ENCODE measurements around the gene SERPINB6.
"Not testable (repeated sequence)": the region's sequence is repeated elsewhere in the genome, so short reads cannot be mapped to it uniquely, and the experiment has no call there.

Gene SERPINB6

DNA sequence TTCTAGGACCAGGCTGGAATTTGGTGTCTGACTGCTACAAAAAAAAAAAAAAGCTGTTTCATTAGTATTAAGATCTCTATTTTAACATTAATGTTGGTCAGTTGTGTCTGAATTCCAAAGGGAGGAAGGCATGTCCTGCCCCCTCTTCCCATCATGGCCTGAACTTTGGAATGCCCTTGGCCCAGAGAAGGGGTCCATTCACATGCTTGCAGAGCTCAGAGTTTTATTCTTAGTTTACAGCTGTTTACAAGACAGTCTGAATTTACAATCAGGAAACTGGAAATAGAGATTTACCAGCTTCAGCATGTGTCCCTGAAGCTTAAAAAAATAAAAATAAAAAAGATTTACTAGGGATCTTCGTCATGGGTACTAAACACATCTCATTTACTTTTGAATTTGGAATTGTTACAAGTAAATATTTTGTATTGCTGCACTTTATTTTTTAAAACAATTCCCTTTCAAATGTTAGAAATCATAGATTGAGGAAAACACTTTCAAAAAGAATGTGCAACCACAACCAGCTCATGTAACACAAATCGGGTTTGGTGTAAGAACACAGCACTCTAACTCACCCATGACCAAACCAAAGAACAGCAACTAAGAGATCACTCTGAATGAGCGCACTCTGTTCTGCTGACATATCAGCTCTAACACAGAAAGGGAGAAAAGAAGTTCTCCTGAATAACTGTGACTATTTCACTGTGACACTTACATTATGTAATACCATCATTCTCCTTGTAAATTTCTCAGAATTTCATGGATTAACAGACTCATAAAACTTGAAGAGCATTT, 6.6 kb upstream of the SERPINB6 start:
- no peak for DNase-seq (ENCODE audit: low spot score)

DNA sequence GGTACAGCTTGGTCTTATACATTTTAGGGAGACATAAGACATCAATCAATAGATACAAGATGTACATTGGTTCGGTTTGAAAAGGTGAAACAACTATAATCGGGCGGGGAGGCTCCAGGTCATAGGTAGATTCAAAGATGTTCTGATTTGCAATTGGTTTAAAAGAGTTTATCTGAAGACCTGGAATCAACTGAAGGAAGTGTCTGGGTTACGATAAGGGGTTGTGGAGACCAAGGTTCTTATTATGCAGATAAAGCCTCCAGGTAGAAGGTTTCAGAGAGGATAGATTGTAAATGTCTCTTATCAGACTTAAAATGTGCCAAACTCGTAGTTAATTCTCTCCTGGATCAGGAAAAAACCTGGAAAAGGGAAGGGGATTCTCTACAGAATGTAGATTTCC, 5.9 kb upstream of the SERPINB6 start:
- DNase-seq (ENCODE audit: low spot score), result no peak

DNA sequence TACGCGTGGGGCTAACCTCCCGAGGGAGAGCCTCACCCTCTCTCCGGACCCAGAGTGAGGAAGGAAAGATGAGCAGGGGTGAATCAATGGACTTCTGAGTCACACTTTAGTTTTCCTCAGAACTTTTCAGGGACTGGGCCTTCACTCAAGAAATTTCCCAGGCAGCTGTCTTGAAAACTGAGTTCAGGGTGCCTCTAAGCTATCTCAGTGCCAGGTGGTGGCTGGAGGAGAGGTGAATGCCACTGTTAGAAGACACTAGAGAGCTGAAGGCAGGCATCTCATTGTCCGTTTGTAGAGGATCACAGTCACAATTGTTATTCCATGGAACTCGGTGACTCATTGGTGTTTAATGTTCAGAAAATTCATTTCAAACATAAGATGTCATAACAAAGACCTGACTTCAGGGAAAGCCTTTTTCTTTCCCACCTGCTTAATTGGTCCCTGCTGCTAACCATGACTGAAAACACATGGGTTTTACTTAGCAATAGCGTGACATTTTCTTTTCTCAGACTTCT, 5.3 kb upstream of the SERPINB6 start:
- DNase-seq (ENCODE audit: low spot score), result peak; percentile 69

DNA sequence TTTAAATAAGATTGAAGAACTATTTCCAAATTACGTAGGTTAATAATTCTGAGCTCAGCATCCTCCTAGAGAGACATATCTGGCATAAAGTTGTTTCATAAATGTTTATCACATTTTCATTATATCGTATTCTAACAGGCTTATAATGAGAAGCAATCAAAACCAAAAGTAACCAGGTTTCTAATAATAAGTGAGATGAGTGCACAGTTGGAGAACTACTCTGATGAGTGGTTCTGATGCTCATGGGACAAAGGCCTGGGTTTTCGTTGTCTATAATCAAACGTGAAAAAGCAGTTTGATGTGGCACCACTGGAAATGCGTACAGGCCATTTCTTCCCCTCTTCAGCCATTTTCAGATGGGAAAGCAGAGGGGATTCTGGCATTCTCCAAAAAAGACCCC, 4.7 kb upstream of the SERPINB6 start:
- DNase-seq (ENCODE audit: low spot score), result no peak

DNA sequence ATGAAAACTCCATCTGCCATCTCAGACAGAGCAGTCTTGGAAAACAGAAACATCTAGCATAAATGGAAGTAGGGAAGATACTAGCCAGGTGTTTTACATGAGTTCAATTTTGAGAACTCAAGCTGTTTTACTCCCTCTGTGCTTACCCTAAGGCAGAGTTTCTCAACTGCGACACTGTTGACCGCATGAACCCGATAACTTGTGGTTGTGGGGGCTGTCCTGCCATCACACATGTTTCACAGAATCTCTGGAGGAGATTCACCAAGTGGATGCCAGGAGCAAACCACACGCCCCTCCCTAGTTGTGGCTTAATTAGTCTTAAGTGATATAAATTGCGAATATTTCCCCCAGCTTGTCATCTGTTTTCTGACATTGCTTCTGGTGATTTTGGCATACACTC, 2.3 kb upstream of the SERPINB6 start:
- no peak for DNase-seq (ENCODE audit: low spot score)

DNA sequence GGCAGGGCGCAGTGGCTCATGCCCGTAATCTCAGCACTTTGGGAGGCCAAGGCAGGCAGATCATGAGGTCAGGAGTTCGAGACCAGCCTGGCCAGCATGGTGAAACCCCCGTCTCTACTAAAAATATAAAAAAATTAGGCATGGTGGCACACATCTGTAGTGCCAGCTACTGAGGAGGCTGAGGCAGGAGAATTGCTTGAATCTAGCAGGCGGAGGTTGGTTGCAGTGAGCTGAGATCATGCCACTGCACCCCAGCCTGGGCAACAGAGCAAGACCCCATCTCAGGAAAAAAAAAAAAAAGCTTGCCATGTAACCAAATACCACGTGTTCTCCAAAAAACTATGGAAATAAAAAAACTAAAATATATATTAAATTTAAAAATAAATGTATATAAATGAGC, 1.8 kb upstream of the SERPINB6 start:
- DNase-seq (ENCODE audit: low spot score), result not testable (repeated sequence)

DNA sequence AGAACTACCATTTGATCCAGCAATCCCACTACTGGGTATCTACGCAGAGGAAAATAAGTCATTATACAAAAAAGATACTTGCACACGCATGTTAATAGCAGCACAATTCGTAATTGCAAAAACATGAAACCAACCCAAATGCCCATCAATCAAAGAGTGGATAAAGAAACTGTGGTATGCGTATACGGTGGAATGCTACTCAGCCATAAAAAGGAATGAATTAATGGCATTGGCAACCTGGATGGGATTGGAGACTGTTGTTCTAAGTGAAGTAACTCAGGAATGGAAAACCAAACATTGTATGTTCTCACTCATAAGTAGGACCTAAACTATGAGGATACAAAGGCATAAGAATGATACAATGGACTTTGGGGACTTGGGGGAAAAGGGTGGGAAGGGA, 1.3 kb upstream of the SERPINB6 start:
- not testable (repeated sequence) for DNase-seq (ENCODE audit: low spot score)

DNA sequence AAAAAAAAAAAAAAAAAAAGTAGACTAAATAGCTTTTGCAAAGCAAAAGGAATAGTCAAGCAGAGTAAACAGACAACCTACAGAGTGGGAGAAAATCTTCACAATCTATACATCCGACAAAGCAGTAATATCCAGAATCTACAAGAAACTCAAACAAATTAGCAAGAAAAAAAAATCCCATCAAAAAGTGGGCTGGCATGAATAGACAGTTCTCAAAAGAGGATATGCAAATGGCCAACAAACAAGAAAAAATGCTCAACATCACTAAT, 786 bp upstream of the SERPINB6 start:
- DNase-seq (ENCODE audit: low spot score), result not testable (repeated sequence)

DNA sequence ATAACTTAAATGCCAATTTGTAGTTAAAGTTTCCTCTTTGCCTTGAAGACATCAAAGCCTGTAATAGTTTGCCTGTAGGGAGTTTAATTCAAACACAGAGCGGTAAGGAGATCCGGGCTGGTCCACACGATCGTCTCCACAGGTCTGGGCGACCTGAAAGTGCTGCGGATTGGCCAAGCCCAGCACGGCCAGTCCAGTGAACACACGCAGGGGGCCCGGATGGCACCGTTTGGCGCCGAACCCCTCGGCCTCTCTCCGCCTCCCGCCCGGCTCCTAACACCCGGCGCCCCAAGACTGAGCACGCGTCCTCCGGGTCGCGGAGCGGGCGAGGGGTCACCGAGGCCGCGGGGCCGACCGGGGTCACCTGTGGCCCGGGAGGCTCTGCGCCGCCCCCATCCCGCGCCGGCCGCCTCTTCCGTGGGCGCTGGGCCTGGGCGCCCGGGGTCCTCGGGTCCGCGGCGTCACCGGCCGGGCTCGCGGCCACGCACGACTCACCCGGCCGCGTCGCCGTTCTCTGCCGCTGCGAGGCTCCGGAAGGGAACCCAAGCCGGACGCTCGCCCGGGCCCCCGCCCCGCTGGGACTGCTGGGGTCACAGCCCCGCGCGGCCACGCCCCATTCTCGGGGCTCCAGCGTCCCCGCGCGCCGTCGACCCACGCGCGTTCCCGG, 481 bp downstream of the SERPINB6 start:
- peak; percentile 61 for DNase-seq (ENCODE audit: low spot score)

DNA sequence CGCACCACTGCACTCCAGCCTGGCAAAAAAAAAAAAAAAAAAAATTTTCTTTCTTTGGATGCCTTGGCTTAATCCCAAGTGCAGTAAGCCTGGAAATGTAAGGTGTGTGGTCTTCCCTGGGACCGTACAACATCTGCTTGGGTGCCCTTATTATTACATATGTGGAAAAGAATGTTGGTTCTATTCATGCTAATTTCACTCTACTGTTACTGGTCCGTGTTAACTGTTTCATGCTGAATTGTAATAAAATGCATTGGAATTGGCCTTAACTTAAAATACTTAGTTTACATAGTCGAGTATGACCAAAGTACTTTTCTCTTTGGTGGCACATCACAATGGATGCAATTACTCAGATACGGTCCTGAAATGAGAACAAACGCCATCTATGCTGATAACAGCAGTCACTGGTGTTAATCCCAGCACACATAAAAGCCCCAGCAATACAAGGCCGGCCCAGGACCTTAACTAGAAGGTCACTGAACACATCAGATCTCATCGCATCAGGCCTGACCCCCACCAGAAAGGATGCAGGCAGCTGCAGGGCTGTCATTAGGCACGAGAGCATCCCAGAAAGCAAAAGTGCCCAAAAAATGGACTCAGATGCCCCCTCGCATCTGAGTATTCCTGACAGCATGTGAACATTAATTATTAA, 1.2 kb downstream of the SERPINB6 start:
- peak; percentile 74 for DNase-seq (ENCODE audit: low spot score)

DNA sequence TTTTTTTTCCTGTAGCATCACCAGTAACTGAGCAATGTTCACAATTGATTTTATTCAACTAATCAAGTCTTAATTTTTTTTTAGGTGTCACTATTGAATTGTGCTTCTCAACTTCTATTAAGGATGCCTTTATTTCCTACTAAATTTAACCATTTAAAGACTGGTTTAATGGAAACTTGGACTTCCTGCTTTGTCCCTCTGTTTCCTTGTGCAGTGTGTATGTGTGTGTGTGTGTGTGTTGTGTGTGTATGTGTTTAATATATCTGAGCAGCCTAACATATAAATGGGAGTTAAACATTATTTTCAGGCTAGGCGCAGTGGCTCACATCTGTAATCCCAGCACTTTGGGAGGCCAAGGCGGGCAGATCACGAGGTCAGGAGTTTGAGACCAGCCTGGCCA, 1.8 kb downstream of the SERPINB6 start:
- DNase-seq (ENCODE audit: low spot score), result no peak

DNA sequence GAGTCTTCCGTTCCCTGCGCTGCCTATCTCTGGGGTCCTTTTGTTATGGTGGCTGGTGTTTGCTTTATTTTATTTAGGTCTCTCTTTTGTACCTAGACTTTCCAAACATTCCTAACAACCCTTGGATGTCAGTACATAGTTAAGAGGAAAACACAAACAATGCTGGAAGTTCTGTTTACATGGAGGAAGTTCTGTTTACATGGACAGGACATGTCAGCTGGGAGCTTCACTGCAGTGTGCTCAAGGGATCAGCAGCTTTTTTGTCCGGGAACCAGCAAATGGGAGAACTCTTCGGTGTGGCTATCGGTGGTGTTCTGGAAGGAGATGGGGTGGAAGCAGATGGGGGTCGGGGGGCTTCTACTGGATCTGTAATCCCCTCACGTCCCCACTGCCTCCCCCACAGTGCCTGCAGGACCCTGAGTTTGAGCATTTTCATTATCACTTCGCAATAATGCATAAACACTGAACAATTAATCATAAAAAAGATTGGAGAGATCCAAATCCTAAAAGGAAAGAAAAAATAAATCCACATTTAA, 2.7 kb downstream of the SERPINB6 start:
- DNase-seq (ENCODE audit: low spot score), result no peak

DNA sequence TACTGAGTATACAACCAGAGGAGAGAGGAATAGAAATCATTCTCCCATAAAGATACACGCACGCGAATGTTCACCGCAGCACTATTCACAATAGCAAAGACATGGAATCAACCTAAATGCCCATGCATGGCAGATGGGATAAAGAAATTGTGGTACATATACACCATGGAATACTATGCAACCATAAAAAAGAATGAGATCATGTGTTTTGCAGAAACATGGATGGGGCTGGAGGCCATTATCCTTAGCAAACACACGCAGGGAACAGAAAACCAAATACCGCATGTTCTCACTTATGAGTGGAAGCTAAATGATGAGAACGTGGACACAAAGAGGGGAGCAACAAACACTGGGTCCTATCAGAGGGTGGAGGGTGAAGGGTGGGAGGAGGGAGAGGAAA, 3.4 kb downstream of the SERPINB6 start:
- no peak for DNase-seq (ENCODE audit: low spot score)

DNA sequence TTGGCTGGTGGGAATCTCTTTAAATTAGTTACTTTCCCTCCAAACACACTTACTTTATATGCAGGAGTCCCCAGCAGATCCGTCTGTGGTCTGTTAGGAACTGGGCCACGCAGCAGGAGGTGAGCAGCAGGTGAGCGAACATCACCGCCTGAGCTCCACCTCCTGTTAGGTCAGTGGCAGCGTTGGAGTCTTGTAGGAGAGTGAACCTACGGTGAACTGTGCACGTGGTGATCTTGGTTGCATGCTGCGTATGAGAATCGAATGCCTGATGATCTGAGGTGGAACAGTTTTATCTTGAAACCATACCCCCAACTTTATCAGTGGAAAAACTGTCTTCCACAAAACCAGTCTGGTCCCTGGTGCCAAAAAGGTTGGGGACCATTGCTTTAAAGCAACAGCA, 5.0 kb downstream of the SERPINB6 start:
- no peak for DNase-seq (ENCODE audit: low spot score)

DNA sequence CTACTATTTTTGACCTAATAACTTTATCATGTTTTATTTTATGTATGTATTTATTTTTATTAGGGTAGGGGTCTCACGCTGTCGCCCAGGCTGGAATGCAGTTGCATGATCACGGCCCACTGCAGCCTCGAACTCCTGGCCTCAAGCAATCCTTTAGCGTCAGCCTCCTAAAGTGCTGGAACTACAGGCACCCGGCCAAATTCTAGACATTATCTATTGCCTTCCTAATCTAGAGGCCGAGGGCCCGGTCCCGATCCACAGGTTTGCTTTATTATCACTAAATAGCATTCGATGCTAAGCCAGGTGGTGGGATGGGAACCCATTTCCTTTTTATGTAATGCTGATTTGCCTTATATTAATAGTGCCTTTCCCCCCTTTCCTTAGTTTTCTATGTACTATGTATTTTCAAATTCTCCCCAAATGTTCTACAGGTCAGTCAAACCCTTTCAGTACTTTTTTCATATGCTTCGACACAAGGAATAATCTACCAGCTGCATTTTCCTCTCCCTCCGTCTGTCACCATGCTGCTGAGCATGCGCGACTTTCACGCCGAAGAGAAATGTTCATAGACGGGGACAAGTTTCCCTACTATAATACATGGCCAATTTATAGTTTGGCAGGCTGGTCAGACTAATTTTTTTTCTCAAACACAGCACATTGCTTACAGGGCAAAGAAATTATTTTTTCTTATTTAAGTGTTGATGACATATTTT, 6.4 kb downstream of the SERPINB6 start:
- DNase-seq (ENCODE audit: low spot score), result no peak

DNA sequence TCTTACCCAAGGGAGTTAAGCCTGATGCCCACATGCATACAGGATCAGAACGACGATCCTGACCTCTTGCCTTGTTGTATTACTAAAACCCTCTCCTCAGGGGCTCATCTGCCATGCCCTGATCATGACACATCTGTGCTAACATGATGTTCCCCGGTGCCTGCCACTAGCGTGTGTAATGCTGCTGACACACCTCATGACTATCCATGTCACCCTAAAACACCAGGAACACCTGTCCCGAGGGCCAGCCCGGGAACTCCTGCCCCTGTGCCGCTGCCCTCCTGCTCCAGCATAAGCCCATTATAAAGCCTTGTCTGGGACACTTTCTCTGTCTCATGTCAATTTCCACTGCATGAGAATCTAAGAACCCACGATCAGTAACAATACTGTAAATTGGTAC, 7.6 kb downstream of the SERPINB6 start:
- no peak for DNase-seq (ENCODE audit: low spot score)

DNA sequence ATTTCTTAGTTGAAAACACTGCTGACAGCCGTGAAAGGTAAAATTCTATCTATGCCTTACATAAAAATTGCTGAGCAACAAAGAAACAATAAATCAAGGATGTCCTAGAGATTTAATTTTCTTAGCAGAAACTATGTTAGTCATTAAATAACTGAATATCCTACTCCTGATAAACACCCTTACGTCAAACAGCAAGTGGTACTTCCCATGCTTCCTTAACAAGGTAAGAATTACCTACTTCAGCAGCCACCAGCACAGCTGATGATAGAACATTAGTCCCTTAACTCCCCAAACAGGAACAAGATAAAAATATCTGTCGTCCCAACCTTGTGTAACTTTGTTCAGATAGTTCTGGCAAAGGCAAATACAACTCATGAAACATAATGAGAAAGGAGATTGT, 8.7 kb downstream of the SERPINB6 start:
- DNase-seq (ENCODE audit: low spot score), result no peak

DNA sequence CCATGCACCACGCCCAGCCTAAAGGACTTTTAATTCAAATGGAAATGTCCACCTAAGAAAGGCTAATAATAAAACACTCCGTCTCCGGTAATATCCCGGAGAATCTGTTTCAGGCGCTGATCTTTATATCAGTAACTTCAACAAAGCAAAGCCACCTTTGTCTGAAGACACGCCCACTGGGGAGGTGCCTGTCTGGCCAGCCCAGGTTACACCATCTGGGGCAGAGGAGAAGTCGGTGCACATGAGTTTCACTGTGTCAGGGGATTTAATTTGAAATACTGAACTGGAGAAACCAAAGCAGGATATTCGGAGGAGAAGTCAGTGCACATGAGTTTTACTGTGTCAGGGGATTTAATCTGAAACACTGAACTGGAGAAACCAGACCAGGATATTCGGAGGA, 9.4 kb downstream of the SERPINB6 start:
- peak; percentile 16 for DNase-seq (ENCODE audit: low spot score)

DNA sequence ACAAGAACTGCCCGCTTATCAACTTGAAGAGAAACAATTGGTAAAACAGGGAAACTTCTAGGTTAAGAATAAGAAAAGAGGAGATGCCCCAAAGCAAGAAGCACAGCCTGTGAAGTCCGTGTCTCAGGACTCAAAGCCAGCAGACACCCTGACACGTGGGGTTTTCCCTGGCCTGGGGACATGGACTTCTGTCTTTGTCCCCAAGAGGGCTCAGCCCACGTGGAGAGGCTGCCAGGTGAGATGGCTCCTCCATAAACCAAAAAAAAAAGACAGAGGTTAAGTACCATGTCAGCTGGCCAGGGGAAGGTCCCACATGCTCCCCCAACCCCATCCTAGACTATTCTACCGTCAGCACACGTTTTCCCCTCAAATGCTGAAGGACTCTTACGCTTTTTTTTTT, 9.9 kb downstream of the SERPINB6 start:
- DNase-seq (ENCODE audit: low spot score), result no peak

DNA sequence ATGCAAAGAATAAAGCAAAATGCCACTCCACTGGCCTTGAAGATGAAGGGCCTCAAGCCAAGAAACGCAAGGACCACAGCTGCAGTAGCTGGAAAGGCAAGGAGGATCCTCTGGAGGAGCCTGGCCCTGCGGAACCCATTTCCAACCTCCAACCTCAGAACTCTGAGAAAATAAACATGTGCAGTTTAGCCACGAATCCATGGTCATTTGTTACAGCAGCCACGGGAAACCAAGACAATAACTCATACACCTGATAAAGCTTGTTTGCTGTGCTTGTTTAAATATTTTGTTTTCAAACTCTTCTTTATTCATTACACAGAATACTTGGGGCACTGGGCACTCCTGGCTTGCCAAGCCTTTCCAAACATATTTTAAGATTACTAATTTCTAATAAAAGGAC, 10.4 kb downstream of the SERPINB6 start:
- no peak for DNase-seq (ENCODE audit: low spot score)

DNA sequence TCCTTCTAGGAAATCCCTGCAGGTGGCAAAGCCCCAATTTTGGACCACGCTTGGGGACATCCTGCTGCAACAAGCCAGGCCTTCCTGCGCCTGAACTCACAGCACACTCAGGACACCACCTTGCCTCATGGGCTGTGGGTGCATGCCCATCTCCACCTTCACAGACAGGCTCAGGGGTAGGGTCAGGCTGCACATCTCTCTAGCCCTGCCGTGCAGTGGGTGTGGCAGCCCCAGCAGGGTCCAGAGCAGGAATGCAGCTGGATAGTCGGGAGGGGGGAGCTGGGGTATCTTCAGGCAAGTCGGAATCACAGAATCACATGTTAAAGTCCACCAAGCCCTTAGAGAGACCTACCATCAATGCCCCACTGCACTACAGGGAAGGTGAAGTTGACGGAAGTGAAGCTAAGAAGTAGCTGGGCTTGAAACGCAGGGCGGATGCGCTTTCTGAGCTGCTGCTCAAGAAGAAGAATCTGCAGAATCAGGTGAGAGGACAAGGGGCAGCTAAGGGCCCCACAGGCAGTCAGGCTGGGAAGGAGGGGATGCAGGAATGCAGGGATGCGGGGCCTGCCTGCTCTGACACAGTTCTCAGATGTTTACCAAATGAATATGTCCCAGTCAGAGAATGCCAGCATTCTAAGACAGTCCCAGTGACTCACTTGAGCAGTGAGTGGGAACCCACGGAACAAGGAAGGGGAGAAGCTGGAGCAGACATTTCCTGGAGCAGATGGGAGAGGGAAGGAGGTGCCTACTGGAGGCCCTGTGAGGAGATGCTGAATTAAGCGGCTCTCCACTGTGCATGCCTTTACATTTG, 11.3 kb downstream of the SERPINB6 start:
- peak; percentile 95 for DNase-seq (ENCODE audit: low spot score)

DNA sequence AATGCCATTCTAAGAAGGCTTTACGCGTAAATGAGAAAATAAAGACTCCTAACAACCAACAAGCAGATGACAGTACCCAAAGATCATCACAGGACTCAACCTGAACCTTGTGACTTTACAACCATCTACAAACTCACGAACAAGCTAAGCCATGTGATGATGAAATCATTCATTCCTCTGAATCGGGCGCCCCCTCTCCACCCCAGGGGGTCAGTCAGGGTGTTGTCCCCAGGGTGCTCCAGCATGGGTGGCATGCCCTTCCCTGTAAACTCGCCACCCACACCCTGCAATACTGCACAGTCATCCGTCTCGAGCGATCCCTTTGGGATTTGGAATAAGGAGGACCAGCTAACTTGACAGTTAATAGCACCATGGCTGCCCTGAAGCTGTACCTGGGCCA, 12.6 kb downstream of the SERPINB6 start:
- no peak for DNase-seq (ENCODE audit: low spot score)
